Skeletal muscle cell (primary cell): ENCODE data around the gene SCAI.
A peak's percentile ranks its signal among the peaks of the same experiment; 100 is the strongest.
"Not testable (repeated sequence)": the region's sequence is repeated elsewhere in the genome, so short reads cannot be mapped to it uniquely, and the experiment has no call there.

Source experiments
- DNase-seq: peaks from one replicate; pipeline ENCODE4 v3.0.0-alpha.2; 2010; ENCODE audit warnings: low read depth
- H3K4me3 ChIP-seq: 2 replicates; pipeline ENCODE4 v1.5.1; 2011; ENCODE audit warnings: low read depth, mild to moderate bottlenecking, control low read depth, low read length, moderate library complexity

The SCAI gene

GRCh38 chr9:125114503-125114902, 28.8 kb downstream of the SCAI start:
- H3K4me3 ChIP-seq, DNase-seq: not testable (repeated sequence)

GRCh38 chr9:125110464-125110863, 32.9 kb downstream of the SCAI start:
- no peak for DNase-seq
- H3K4me3 ChIP-seq, result no peak overlapping the region

GRCh38 chr9:125108541-125108940, 34.8 kb downstream of the SCAI start:
- DNase-seq, H3K4me3 ChIP-seq: not testable (repeated sequence)

- peak; percentile 62 for DNase-seq
- H3K4me3 ChIP-seq, result no peak overlapping the region
These were observed 36.9 kb downstream of the SCAI start for GRCh38 chr9:125106285-125106893.

- no peak overlapping the region for H3K4me3 ChIP-seq
- DNase-seq, result no peak
These were observed 39.4 kb downstream of the SCAI start for GRCh38 chr9:125103770-125104460.

GRCh38 chr9:125103021-125103420, 40.3 kb downstream of the SCAI start:
- H3K4me3 ChIP-seq, result no peak overlapping the region
- no peak for DNase-seq

GRCh38 chr9:125100822-125101221, 42.5 kb downstream of the SCAI start:
- no peak overlapping the region for H3K4me3 ChIP-seq

GRCh38 chr9:125099816-125100215, 43.5 kb downstream of the SCAI start:
- DNase-seq, result no peak
- H3K4me3 ChIP-seq, result no peak overlapping the region

More at GRCh38 chr9:125100822-125101221, 42.5 kb downstream of the SCAI start:
- no peak for DNase-seq

GRCh38 chr9:125095821-125096443, 47.4 kb downstream of the SCAI start:
- H3K4me3 ChIP-seq, result no peak overlapping the region
- DNase-seq, result no peak

GRCh38 chr9:125091121-125091520, 52.2 kb downstream of the SCAI start:
- DNase-seq, result no peak
- no peak overlapping the region for H3K4me3 ChIP-seq

- H3K4me3 ChIP-seq, result no peak overlapping the region
- no peak for DNase-seq
These were observed 54.0 kb downstream of the SCAI start for GRCh38 chr9:125089331-125089730.

- no peak overlapping the region for H3K4me3 ChIP-seq
- no peak for DNase-seq
These were observed 54.6 kb downstream of the SCAI start for GRCh38 chr9:125088752-125089151.

GRCh38 chr9:125085703-125086477, 57.4 kb downstream of the SCAI start:
- H3K4me3 ChIP-seq, result no peak overlapping the region
- DNase-seq, result no peak

- not testable (repeated sequence) for DNase-seq, H3K4me3 ChIP-seq
These were observed 61.1 kb downstream of the SCAI start for GRCh38 chr9:125082197-125082596.

GRCh38 chr9:125080797-125081196, 62.5 kb downstream of the SCAI start:
- not testable (repeated sequence) for H3K4me3 ChIP-seq, DNase-seq

GRCh38 chr9:125079931-125080330, 63.4 kb downstream of the SCAI start:
- no peak for DNase-seq
- H3K4me3 ChIP-seq, result no peak overlapping the region

- DNase-seq, result no peak
- no peak overlapping the region for H3K4me3 ChIP-seq
These were observed 67.3 kb downstream of the SCAI start for GRCh38 chr9:125075997-125076396.

- no peak overlapping the region for H3K4me3 ChIP-seq
- DNase-seq, result no peak
These were observed 68.4 kb downstream of the SCAI start for GRCh38 chr9:125074976-125075375.

GRCh38 chr9:125066839-125067619, 76.3 kb downstream of the SCAI start:
- no peak for DNase-seq
- no peak overlapping the region for H3K4me3 ChIP-seq
